ENCODE data around the gene NPIPA7.
"Not testable (repeated sequence)": the region's sequence is repeated elsewhere in the genome, so short reads cannot be mapped to it uniquely, and the experiment has no call there.

The NPIPA7 gene

DNA sequence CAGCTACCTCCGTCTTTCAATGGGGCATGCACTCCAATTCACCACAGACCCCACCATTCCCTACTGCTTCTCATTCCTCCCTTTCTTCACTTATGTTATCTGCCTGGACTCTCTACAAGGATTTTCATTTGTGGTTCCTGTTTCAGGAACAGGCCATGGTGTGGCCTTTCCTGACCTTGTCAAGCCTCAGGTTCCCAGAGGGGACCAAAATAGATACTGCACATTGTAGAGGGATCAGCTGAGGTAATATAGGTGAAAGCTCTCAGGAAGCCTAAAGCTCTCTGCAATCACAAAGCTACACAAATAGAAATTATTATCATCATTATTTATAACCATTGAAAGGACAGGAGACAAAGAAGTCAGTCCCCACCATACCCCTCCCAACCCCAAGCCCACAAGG, 41.6 kb downstream of the NPIPA7 start:
- DNase-seq: not testable (repeated sequence)

DNA sequence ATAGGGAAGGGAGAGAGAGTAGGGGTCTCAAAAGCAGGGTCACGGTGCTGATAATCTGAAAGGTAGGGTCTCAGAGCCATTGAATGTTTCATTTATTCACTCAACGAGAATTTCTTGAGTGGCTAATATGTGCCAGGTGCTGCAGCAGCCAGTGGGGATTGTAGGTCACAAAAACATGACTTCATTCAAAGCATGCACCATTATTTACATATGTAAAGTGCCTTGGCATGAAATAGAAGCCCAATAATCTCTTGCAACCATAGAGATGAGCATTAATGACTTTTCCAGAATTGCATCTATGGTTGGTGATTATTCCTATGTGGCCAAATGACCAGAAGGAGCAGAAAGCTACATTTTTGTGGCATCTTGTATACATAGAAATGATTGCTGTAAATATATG, 46.2 kb downstream of the NPIPA7 start:
- not testable (repeated sequence) for DNase-seq

GRCh38 chr16:16431135-16431534, 52.2 kb downstream of the NPIPA7 start:
- not testable (repeated sequence) for DNase-seq

- not testable (repeated sequence) for DNase-seq
Measured at GRCh38 chr16:16434711-16435110, 55.8 kb downstream of the NPIPA7 start.

DNA sequence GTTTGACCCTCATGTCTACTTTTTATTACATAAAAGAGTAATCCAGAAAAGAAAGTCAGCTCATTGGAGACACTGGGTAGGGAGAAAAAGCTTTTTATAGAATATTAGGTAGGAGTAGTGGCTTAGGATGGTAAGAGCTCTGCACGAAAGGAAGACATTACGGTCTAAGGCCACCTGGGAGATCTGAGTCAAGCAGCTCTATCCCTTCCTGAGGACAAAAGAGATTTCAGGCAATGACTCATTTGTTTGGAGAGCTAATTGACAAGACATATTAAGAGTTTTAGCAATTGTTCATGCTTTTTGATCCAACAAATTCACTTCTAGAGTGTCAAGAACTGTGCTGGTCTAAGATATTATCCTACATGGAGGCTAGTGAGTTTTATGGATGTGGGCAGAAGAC, 62.5 kb downstream of the NPIPA7 start:
- DNase-seq: not testable (repeated sequence)

All from activated CD4-positive, alpha-beta T cell treated with anti-CD3 and anti-CD28 coated beads for 4 hours (primary cell).